A549 (cell line): Measurements from ENCODE around the gene ABLIM3.

Source experiments
- CHD4 ChIP-seq: fragments of 200-600 bp; sonication (generic); IDR thresholded peaks from 2 replicates; pipeline ENCODE4 v1.6.1; 2016; ENCODE audit warnings: antibody characterized with exemption, mild to moderate bottlenecking, borderline replicate concordance
- JUN ChIP-seq, 2 experiments: fragments of >200 bp; sonication (Bioruptor Twin); formaldehyde crosslinking; IDR thresholded peaks; 2 replicates in 1 of 2; 3 replicates in 1 of 2; pipeline ENCODE4 v1.6.1; 2016 to 2017

- no peak for TF ChIP-seq JUN (IDR thresholded peaks at IDR 0.05)
- TF ChIP-seq CHD4: no peak
Observed at GRCh38 chr5:149149942-149150341, 8.6 kb downstream of the ABLIM3 start.
